Measurements from ENCODE around the gene DPP10.

DPP10 gene

DNA sequence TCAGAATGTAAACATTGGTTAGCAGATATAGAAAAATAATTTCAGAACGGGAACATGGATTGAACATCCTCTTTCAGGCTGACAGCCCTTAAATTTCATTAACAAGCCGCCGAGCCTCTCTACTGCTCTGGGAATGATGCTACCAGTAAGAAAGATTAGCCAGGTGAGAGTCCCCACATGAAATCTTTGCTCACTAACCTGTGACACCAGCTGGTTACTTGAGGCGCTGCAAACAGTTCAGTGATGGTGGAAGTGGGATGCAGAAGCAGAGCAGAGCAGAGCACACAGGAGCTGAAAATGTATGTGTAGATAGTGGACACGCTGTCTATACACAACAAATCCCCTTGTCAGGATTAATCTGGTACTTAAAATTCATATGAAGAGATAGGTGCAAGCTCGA is 721.1 kb downstream of the DPP10 start:
- no peak for DNase-seq

DNA sequence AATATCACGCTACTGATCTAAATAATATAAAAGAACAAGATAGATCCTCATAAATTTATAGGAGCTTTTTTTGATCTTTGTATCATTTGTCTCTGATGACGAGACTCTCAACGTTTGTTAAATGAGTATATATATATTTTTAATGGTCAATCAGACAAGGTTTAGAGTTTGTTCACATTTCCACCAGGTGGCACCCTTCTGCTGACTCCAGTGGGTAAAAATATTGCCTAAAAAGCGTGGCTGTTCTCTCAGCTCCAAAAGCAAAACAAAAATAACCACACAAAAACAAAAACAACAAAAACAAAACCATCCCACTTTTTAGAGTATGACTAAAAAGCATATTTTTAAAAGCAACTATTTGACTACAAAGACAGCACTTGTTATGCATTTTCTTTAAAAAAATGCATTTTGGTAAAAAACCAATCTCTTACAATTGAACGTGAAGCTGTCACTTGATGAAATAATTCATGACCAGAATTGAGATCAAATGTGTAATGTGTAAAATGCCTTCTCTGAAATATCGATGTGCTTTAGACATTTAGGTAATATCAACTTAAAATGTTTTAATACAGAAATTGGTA is 723.2 kb downstream of the DPP10 start:
- DNase-seq = peak; percentile 27

DNA sequence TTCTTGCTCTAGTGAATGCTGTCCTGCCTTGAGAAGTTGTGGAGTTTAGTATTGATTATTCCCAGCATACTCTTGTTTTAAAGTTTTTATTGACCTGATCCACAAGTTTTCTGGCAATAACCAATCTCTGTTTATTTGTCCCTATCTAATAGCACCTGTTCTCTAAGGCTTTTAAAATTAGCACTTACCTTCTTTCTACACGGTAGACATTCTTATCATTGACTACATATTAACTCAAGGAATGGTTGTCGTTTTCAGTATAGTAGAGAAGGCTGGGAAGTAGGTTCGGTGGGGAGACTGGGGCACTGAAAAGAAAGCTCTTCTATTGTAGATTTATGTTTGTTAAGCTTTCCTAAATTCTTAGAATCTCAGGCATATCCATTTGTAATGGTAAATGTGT is 726.0 kb downstream of the DPP10 start:
- DNase-seq = no peak

DNA sequence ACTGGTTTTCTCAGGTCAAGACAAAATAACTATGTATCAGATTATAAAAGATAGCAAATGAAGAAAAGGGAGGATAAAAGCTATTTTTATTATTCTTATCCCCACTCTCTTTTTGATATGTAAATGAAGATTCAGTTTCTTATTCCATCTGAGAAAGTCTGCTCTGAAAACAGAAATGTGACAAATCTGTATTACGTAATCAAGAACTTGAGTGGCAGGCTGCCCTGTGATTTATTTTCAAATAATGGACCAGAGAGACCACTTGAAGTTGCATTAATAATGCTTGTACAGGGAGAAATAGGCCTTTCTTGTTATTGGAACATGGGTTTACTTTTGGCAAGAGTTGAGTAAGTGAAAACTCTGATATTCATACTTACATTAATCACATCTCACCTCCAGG is 727.4 kb downstream of the DPP10 start:
- DNase-seq = no peak

DNA sequence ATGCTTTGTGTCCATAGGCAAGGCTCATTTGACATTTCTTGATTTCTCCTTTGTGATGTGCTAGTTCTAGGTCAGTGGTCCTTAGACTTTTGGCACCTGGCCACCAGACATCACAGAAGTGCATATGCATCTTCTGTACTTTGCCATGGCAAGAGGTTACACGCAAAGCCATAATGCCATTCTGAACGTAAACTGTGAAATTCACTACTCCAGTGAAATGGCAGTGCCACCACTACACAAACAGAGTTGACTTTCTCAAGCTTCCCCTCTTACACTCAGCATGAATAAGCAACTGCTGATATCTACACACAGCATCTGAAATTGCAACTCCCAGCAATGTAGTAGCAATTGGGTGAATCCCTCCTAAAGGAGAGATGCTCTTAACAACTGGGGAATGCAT is 729.3 kb downstream of the DPP10 start:
- no peak for DNase-seq

DNA sequence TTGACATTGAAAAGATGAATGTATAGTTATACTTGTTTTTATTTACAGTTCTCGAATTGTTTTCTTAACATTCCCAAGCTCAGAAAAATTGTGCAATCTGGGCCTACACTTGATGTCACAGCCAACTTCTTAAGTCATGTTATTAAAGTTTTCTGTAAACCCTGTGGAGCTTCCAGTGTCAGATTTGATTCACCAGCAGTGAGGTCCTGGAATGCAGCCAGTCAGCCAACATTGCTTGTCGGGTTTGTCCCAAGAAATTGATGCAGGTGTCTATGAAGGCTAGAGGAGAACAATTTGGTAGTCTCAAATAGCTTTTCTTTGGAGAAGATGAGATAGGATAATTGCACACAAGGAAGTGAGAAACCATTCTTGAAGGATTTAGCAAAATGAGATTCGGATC is 732.2 kb downstream of the DPP10 start:
- no peak for DNase-seq

DNA sequence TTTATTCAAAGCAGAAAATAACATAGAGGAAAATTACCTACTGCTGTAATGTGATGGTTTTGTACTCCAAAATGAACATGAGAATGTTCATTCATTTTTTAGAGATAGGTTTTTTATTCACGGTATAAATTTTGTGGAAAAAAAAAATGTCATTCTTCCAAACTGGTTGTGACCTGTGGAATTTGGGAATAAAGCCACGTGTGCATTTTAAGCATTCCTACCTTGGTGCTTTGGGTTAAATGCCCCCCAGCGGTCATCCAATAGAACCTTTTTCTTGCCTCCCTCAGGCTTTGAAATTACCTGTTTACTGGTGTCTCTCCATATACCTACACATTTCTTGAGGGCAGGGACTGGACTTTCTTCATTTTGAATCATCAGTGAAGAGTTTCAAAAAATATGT is 740.7 kb downstream of the DPP10 start:
- DNase-seq = no peak

DNA sequence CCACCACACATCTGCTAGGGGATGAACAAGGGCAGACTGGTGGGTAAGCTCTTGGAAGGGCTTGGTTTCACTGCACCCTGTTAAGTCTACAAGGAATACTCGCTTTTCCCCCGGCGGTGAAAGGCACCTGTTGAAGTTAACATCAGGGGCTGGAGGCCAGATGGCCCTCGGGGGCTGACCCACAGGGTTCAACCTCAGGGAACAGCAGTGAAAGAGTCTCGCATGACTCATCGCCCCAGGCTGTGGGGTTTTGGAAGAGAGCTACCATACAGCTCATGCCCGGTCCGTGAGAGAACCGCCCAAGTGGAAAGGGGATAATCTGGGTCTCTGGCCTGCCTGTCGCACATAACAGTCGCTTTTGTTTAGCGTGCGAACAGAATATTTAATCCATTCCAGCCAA is 748.0 kb downstream of the DPP10 start:
- no peak for DNase-seq

DNA sequence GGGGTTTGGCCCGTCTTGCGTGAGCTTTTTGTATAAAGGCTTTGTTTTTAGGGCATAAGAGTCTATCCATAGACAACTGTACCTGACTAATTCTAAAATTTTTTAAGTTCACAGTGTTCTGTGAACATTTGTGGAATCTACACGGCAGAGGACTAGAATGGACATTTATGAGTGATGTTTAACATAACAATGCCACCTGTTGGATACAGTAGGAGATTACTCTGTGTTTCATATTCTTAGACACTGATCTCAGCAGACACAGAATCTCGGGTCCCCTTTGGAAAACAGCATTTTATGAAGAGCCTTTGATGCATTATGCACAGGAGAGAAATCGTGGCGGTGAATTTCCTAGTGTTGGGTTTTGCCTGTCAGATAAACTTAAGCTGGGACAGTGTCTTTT is 752.2 kb downstream of the DPP10 start:
- no peak for DNase-seq

DNA sequence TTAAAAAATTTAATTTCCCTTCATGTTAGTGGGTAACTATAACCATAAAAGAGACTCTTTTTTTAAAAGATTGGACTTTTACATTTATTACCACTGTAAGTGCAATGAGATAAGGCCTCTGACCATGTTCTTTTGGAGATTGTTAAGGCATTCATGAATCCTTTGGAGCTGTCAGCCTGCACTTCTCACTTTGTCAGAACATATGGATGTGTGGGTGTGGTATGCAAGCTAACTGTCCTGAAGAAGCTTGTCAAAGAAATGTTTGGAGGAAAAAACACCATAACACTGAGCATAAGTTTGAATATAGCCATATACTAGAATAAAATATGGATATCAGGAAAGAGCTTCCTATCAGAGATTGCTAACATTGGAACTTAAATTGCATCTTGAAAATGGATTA is 754.1 kb downstream of the DPP10 start:
- no peak for DNase-seq

DNA sequence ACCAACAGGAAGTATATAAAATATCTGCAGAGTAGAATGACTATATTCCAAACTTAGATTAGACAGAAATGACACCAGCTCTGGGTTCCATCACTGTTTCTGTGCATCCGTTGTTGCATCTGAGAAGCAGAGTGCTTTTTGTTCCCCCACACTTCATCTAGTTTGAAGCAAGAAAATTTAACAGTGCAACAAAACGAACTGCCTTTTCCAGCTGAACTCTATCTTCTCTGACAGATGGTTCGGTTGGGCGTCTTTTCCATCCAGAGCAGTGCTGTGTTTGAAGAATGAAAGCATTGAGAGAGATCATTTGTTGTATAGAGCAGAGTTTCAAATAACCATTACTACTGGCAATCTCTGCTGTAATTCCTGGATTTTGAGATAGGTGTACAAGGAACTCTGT is 757.5 kb downstream of the DPP10 start:
- DNase-seq = no peak

DNA sequence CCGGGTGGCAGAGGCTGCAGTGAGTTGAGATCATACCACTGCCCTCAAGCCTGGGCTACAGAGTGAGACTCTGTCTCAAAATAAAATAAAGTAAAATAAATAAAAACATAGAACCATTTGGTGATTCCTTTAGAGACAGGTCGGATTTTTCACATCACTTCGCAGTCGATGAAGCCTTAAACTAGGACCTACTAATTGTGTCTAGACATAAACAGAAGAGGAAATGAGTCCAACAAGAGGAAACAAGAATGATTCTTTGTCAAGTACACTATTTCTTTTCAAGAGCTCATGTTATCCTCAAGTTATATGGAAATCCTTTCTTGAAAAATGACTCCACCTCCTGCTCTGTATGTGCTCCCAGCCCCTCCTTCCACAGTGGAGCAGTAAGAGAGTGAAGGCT is 758.9 kb downstream of the DPP10 start:
- no peak for DNase-seq

DNA sequence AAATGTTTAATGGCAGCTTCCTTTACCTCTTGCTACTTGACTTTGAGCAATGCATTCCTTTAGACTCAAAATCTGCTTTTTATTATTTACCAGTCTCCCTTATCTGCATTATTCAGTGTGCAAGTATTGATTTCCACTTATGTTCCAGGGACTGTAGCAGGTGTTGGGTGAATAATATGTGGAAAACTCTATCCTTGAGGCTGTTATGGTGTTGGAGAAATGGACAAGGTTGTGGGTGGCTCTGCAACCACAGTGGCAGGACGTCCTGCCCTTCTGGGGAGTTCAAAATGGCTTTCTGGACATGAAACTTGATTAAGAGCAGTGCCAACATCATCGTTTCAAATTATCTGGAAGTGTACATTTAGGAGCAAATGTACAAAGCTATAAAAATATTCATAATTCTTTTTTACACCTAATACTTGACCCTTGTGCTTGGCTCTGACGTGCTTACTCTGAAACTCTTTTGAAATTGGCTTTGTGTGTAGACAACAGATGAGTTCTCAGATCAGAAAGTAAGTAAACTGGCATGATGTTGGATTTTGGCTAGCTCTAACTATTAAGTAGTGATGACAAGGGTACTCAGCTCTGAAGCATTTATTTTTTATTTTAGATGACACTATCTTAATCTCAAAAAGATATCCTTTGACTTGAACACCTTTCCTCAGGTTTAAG is 766.2 kb downstream of the DPP10 start:
- DNase-seq = no peak

DNA sequence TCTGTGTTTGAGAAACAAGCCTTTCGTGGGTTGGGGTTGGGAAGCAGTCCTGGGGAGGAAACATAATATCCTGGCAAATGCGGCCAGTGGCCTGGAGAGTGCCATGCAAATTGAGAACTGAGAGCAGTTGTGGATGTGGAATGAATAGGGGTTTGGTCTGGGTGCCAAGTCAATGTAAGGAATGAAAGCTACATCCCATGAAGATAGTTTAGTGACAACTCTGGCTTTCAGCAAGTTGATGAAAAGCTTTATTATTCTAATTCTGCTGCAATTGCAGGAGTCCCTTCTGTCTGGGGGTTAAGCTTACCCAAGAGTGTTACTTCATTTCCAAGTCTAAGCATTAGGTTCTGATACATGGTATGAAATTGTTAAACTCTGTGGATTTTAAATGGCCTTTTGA is 771.6 kb downstream of the DPP10 start:
- DNase-seq = no peak

DNA sequence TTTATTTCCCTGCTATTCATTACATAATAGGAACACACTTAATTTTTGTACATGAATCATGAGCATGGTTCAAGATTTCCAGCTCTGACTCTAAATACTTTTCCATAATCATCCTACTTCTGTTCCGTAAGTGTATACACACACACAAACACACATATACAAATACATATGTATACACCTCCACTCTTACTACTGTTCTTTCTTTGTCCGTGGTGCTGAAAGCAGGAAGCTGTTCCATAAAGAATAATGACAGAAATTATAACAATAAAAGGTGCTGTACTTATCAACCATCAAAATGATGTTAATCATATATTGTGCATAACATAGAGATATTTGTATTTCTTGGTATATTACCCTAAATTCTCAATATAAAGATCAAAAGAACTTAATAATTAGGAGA is 776.9 kb downstream of the DPP10 start:
- no peak for DNase-seq

DNA sequence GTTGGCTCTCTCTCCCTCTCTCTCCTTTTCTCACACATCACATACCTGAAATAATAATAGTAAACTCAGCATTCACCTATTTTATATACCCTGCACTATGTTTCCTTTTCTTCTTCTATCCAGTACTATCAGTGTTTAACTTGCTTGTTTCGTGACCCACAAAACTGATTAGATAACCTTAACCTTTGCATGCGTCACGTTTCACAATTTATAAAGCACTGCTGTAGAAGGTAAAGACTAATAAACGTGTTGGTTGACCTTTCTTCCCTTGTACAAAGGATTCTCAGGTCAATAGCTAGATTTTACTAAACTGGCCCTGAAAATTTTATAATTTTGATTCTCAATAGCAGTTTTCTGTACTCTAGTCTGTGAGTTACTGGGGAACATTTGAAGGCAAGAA is 791.7 kb downstream of the DPP10 start:
- no peak for DNase-seq

DNA sequence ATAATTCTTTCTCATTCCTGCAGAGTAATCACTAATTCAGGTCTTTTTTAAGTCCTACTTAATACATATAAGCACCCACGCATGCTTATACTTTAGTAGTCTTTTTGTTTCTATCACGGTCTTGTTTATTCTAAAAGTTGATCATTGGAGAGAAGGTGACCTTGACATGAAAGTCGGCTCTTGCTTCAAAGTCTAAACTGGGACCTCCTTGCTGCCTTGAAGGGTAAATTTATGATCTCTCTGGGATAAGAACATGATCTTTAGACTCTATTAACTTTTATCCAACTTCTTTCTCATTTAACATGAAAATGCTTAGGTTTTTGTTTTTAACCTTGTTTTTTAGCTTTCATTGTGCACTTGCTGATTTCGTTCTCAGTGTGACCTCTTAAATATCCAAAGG is 792.3 kb downstream of the DPP10 start:
- no peak for DNase-seq

DNA sequence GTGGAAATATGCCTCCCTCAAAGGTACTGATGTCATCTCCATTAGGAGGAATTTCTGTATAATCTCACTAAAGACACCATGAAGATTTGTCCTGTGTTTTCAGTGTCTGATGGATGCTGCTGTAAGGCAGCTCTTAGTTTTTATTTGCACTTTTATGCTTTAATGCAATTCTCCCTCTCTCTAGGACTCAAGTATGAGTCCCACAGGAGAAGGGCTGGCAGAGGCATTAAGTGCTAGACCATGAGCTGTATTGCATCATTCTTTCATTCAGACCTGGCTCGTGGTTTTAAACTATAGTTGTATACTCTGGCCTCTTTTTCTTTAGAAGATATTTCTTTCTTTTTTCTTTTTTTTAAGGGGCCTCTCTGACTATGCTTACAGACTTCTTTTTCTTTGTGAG is 805.6 kb downstream of the DPP10 start:
- DNase-seq = no peak

DNA sequence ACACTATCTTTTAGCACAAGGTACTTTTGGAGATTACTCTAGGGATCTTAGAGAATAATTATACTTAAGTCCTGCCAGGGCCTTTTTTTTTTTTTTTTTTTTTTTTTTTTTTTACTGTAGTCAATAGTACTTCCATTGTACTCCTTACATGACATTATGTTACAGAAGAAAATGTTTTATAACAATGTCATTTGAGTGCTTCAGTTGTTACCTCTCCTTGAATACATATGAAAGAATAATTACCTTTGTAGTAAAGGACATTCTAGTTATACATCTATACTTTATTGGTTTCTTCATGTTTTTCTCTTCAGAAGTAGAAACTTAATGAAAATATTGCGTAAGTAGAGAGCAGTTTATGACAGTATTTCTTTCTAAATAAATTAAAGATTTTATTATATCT is 834.9 kb downstream of the DPP10 start:
- no peak for DNase-seq

DNA sequence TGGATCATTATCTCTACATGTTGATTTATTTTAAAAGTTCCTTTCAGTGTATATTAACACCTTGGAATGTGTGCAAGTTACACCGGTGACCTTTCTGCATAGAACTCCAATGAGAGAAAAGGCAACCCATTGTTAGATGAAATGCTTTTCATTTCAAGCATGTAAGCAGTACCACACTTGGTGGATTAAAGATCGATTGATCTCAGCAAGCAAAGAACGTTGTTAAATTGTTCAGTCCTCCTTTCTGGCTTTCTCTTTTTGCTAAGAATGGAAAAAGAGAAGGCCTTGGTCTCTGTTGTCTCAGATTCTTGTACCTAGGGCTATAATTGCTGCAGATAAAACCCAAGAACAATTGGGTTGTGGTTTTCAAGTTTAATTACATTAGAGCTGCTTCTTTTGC is 843.0 kb downstream of the DPP10 start:
- DNase-seq = no peak

DNA sequence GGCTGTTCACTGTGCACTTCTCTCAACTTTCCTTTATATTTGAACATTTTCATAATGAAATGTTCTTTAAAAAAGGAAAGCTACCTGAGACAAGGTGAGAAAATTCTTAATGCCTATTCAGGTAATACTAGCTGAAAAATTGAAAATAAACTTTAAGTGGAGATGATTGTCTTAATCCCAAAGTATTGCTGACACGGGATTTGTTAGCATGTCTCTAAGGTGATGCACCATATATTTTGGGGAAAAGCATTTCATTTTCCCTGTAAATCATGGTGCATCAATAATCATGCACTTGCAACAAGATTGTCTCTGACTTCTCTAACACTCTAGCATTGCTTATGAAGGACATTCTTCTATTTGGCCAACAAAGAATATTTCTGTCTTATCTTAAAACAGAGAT is 848.0 kb downstream of the DPP10 start:
- DNase-seq = no peak

DNA sequence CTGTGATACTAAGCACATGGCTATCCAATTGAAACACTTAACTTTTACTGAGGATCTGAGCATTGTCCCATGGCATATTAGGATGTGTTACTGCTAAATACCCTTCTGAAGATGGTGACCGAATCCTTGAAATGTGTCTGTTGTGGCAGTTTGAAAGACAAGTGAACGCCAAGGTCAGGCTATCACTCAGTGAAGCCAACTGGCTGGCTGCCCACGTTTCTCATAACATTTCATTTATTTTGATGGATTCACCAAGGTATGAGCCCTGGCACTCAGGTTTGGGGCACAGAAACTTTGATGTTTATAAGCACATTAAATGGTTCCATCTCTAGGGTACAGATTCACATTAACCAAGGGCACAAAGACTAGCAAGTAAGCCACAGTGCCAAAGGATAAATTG is 850.3 kb downstream of the DPP10 start:
- no peak for DNase-seq

DNA sequence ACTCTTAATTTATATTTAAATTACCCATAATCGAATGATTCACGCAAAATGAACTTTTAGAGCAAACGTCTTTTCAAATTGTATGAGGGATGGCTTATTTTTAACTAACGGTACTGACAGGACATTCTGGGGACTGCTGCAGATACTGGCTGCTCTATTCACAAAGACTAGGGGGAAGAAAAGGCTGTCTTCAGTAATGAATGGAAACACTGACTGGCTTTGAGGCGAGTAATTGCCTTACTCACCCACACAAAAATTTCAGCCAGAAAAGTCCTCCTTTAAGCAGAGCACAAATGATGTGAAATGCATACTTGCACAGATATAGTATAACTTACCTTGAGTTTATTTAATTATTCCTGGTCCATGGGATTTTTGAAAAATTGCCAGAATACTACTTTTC is 852.6 kb downstream of the DPP10 start:
- no peak for DNase-seq

DNA sequence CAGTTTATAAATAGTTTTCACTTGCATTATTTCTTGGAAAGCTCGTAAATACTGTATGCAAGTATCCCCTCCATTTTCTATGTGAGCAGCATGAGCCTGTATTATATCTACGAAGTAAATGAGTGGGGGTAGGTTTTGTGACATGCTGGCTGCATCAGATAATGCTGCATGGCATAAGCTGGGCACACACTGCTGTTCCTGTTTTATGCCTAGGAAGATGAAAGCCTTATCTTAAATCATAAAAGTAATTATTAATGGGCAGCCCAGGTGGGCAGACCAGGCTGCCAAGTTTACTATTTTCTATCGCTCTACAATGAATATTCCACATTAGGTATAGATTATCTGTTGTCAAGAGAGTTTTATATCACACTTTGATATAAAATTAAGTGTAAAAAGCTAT is 854.6 kb downstream of the DPP10 start:
- DNase-seq = no peak

DNA sequence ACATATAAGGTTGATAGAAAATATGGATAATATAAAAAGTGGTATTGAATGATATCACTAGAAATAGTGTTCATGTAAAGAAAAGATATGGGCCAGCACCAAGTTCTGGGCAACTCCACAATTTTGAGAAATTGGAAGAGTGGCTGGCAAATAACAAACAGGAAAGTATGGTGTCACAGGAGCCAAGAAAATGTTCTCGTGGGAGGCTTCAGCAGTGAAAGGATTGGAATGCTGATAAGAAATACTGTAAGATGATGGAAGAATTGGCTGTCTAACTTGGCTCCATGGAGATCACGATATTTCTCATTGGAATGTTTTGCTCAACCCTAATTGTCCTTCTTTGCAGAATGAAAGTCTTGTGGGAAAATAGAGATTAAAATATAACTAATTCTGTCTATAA is 856.8 kb downstream of the DPP10 start:
- no peak for DNase-seq

DNA sequence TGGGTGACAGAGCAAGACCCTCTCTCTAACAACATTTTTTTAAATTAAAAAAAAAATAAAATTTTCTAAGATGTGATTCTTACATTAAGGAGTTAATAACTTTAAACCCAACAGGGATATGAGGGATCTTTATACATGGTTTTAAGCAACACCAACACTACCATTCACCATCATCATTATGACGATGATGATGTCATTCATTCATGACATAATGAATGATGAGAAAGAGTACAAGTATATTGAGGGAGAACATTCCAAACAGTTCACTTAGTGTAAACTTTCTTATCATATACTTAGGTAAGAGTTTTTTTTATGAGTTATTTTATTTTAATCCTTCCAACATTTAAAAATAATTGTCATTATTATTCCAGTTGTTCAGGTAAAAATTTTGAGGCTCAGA is 863.3 kb downstream of the DPP10 start:
- no peak for DNase-seq
